NB4 (cell line): Measurements from ENCODE around the gene SKOR1.

Experiments used
- DNase-seq: peaks from one replicate; pipeline ENCODE4 v3.0.0; 2010; ENCODE audit warnings: low read depth
- H3K4me3 ChIP-seq: one replicate; pipeline ENCODE4 v1.5.1; 2011; ENCODE audit warnings: mild to moderate bottlenecking, low read depth, low read length, moderate library complexity
- CTCF ChIP-seq: IDR thresholded peaks from one replicate; pipeline ENCODE4 v1.5.1; 2012; ENCODE audit warnings: low read depth, low read length
- MAX ChIP-seq: IDR thresholded peaks from 2 replicates; pipeline ENCODE4 v1.6.1; 2011; ENCODE audit warnings: low read depth, low read length
- MYC ChIP-seq: IDR thresholded peaks from 2 replicates; pipeline ENCODE4 v1.6.1; 2011; ENCODE audit warnings: low read depth, low read length
- POLR2A ChIP-seq: IDR thresholded peaks from 2 replicates; pipeline ENCODE4 v1.6.1; 2011; ENCODE audit warnings: mild to moderate bottlenecking; ENCODE audit not compliant: insufficient read length; ENCODE audit errors: extremely low read depth

The SKOR1 gene

GRCh38 chr15:67827562-67828277 is 2.4 kb downstream of the SKOR1 start:
- no peak overlapping the region for H3K4me3 ChIP-seq
- TF ChIP-seq POLR2A = no peak
- TF ChIP-seq CTCF = no peak
- TF ChIP-seq MYC = no peak
- TF ChIP-seq MAX = no peak
- DNase-seq = no peak

- DNase-seq = no peak
- TF ChIP-seq POLR2A = no peak
- no peak for TF ChIP-seq MAX
- H3K4me3 ChIP-seq = no peak overlapping the region
These were observed 3.1 kb downstream of the SKOR1 start for GRCh38 chr15:67828278-67828968.

- no peak overlapping the region for H3K4me3 ChIP-seq
- TF ChIP-seq POLR2A (no peak), MAX (no peak), MYC (no peak), CTCF (no peak)
- DNase-seq = no peak
These were observed 3.8 kb downstream of the SKOR1 start for GRCh38 chr15:67828969-67829646.

GRCh38 chr15:67829647-67830504 is 4.6 kb downstream of the SKOR1 start:
- no peak for DNase-seq
- no peak overlapping the region for H3K4me3 ChIP-seq
- no peak for TF ChIP-seq CTCF
- no peak for TF ChIP-seq POLR2A
- no peak for TF ChIP-seq MYC
- TF ChIP-seq MAX = no peak

GRCh38 chr15:67831363-67831762 is 6.1 kb downstream of the SKOR1 start:
- no peak for TF ChIP-seq CTCF
- no peak for TF ChIP-seq MAX
- no peak for TF ChIP-seq MYC
- TF ChIP-seq POLR2A = no peak
- DNase-seq = no peak
- H3K4me3 ChIP-seq = no peak overlapping the region
